Kidney tubule cell (primary cell): ENCODE measurements around the gene SPECC1.
A peak's percentile ranks its signal among the peaks of the same experiment; 100 is the strongest.
"Not testable (repeated sequence)": the region's sequence is repeated elsewhere in the genome, so short reads cannot be mapped to it uniquely, and the experiment has no call there.

Source experiments
- DNase-seq: peaks from one replicate; pipeline ENCODE4 v3.0.0-alpha.2; 2018; ENCODE audit warnings: low spot score

SPECC1 gene

DNA sequence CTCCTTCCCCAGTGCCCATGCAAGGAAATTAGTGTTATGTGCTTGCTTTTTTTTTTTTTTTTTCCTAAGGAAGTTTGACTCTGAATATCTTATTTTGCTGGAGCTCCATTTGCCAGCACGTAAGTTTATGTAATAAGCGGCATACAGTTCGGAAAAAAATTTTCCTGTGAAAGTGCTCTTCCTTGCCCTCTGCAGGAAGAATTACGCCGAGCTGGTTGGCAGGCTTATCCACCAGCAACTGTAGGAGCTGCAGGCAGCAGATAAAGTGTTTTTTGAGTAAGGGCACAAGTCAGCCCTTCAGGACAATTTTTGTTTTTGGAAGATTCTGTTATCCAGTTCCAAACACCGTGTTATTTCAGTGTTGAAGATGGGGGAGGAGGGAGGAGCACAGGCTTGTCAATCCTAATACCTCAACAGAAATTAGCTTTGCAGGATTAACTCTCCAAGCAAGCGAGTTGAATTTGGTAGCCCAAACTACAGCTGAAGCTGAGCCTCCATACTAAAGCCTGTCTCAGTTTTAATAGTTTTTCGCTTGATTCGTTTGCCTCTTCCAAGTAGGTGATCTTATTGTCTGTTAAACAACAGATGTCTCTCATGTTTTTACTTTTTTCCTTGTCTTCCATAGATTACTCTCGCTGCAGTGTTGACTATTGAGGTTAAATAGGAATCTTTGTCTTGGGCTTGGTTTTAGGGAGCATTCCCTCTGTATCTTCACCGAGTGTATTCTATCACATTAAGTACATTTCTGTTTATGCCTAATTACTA, 1.1 kb downstream of the SPECC1 start:
- peak; percentile 46 for DNase-seq

DNA sequence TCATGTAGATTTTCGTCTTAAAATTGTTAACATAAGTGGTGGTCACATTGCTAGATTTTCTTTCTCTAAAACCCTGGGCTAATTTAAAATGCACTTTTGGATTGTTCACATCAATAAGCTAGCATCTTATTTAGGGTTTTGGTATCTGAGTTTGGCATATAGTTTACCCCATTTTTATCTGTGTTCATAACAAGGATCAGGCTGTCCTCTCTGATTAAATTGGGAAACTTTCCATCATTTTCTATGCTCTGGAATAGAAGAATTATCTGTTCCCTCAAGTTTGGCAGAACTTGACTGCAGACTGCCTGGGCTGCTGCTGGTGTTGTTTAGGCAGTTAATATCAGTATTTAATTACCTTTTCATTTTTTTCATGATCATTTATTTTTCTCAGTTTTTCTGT, 1.8 kb downstream of the SPECC1 start:
- DNase-seq: no peak

DNA sequence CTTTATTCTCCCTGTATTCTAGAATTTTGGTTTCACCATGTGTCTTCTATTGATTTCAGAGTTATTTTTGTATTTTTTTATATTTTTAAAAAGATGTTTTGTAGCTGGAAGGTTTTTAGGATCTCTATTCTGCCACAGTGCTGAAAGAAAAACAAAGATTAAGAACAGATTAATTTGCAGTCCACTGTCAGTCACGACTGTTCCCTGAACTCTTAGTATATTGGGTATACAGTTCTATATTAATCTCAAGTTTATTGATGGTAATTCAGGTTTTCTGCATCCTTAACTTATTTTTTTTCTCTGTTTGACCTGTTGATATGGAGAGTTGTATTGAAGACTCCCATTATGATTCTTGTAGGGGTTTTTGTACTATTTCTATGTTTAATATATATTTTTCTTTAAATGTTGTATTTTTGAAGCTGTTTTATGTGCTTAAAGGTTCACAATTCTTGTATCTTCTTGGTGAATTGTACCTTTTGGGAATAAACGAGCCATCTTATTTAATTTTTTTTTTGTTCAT, 2.9 kb downstream of the SPECC1 start:
- no peak for DNase-seq

DNA sequence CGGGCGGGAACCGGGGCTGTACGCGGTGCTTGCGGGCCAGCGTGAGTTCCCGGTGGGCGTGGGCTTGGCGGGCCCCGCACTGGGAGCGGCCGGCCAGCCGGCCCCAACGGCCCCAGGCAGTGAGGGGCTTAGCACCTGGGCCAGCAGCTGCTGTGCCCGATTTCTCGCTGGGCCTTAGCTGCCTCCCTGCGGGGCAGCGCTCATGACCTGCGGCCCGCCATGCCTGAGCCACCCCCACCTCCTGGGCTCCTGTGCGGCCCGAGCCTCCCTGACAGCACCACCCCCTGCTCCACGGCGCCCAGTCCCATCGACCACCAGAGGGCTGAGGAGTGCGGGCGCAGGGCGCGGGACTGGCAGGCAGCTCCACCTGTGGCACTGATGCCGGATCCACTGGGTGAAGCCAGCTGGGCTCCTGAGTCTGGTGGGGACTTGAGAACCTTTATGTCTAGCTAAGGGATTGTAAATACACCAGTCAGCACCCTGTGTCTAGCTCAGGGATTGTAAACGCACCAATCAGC, 7.4 kb downstream of the SPECC1 start:
- not testable (repeated sequence) for DNase-seq

DNA sequence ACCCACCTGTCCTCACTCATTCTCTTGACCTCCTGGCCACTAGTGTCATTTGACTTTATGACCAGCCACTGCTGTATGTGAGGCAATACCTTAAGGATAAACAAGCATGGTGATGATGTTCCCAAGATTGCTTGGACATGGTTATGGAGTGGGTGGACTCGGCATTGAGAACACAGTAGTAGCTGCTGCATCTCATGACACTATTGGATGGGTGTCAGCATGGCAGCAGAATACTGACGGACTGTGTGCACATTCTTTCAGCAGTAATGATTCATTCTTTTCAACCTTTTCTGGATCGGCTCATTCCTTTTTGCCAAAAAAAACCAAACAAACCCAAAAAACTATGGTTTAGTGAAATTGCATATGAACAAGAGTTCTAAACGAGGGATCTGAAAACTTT, 13.5 kb downstream of the SPECC1 start:
- no peak for DNase-seq

DNA sequence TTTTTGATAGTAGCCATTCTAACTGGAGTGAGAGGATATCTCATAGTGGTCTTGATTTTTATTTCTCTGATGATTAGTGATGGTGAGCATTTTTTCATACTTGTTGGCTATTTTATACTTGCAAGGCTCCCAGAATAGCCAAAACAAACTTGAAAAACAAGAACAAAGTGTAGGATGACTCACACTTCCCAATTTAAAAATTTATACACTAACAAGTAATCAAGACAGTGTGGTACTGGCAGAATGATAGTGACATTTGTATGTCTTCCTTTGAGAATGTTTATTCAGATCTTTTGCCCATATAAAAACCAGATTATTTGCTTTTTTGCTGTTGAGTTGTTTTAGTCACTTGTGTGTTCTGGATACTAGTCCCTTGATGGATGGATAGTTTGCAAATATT, 17.8 kb downstream of the SPECC1 start:
- no peak for DNase-seq

DNA sequence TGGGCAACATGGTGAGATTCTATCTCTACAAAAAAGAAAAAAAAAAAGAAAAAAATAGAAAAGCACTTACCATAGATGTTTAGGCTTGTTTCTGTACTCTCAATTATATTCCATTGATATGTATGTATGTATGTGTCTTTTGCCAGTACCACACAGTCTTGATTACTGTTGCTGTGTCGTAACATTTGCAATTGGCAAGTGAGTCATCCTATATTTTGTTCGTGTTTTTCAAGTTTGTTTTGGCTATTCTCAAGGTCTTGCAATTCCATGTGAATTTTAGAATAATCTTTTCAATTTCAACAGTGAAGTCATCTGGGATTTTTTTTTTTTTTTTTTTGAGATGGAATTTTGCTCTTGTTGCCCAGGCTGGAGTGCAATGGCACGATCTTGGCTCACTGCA, 19.3 kb downstream of the SPECC1 start:
- no peak for DNase-seq

DNA sequence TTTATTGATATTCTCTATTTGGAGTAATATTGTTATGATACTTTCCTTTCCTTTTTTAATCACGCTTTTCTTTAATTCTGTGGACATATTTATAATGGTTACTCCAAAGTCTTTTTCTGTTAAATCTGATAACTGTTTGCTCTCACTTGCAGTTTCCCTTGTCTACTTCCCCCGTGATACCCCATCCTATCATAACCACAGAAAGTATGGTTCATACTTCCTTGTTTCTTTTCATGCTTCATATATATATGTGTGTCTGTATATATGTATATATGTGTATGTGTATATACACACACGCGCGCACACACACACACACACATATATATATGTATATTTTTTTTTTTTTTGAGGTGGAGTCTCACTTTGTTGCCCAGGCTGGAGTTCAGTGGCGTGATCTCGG, 23.5 kb downstream of the SPECC1 start:
- DNase-seq: no peak

DNA sequence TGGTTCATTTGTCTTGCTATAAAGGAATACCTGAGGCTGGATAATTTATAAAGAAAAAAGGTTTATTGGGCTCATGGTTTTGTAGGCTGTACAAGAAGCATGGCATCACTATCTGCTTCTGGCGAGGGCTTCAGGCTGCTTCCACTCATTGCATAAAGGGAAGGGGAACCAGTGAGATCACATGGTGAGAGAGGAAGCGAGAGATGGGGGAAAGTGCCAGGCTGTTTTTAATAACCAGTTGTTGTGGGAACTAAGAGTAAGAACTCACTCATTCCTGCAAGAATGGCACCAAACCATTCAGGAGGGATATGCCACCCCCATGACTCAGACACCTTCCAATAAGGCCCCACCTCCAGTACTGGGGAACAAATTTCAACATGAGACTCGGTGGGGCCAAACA, 24.3 kb downstream of the SPECC1 start:
- no peak for DNase-seq

DNA sequence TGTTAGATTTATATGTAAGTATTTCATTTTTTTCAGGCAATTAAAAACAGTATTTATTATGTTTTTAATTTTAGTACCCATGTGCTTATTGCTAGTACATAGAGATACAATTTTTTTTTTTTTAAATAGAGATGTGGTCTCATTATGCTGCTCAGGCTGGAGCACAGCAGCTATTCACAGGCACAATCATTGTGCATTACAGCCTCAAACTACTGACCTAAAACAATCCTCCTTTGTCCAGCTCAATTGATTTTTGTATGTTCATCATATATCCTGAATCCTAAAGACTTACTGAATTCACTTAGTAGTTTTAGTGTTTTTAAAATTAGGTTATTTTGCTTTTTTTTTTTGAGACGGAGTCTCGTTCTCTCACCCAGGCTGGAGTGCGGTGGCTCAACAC, 26.3 kb downstream of the SPECC1 start:
- no peak for DNase-seq

DNA sequence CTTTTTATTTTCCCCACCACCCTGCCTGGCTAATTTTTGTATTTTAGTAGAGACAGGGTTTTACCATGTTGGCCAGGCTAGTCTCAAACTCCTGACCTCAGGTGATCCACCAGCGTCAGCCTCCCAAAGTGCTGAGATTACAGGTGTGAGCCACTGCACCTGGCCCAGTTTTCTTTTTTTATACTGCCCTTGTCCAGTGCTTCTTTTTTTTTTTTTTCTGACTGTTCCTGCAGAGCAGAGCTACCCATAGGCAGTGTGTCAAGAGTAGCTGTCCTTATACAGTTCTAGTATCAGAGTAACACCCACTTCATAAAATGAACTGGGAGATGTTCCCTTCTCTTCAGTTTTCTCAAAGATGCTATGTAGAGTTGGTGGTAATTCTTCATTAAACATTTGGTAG, 28.1 kb downstream of the SPECC1 start:
- DNase-seq: not testable (repeated sequence)

DNA sequence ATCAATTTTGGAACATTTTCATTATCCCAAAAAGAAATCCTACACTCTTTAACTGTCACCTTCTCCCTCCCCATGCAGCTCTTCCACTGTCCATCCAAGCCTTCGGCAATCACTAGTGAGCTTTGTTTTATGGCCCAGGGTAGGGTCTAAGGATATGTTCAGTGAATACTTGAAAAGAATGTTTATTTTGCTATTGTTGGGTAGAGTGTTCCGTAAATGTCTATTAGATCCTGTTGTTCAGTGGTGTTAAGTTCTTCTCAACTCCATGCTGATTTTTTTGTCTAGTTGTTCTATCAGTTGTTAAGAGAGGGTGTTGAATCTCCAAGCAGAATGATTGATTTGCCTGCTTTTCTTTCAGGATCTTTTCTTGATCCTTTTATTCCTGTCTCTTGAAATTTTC, 29.9 kb downstream of the SPECC1 start:
- no peak for DNase-seq

DNA sequence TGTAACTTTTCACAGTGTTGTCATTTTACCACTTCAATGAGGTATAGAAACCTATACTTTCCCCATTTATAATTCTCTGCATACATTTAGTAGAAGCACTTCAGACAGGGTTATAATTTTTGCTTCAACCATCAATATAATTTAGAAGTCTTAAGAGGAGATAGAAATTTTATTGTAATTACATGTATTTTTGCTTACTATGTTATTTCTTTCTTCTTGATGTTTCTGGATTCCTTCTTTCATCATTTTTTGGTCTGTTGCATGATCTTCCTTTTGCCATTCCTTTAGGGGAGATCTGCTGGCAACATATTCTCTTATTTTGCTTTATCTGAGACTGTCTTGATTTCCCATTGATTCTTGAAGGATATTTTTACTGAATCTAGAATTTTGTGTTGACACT, 31.1 kb downstream of the SPECC1 start:
- DNase-seq: no peak

DNA sequence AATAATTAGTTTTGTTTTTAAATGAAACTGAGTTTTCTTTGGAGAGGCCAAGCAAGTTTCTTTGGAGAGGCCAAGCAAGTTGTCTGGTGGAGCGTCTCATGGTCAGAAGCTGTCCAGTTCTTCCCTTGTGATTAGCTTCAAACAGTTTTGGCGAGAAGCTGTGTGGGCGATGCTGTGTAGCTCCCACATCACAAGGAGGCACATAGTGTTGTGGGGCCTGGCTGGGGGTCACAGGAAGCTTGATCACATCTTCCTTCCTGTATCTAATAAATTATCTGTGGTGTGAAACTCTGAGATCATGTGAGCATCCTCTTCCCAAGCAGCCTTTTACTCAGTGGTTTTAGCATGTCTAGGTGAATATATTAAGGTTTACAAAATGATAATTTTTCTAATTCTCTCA, 33.9 kb downstream of the SPECC1 start:
- DNase-seq: no peak

DNA sequence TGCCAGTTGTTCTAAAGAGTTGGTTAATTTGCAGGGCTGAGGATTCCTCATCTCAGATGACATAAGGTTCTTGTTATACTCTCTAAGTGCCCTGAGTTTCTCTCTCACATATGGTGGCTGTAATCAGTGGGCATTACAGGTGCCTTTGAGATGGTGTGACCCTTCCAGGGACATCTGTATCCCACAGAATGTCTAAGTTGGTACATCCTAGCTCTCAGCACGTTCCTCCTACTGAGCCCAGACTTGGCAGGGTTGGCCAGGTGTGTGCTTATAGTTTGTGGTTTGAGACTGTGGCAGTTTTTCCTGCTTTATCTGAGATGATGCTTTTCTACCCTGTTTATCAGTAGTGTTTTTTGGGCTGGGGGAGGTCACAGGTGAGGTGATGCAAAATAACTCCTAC, 36.3 kb downstream of the SPECC1 start:
- no peak for DNase-seq

DNA sequence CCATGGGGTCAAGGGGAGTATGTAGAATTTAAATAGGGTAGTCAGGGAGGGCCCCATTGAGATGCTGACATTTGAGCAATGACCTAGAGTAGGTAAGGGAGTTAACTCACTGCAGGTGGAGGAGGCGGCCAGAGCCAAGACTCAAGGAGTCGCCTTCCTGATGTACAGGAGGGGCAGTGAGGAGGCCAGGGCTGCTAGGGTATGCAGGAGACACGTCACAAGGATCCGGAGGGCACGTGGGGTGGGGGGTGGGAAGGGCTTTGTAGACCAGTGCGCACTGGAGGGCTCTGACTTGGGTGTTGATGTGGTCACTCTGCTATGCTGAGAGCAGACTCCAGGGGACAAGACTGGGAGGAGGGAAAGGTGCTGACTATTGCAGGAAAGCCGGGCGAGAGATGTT, 37.5 kb downstream of the SPECC1 start:
- no peak for DNase-seq

DNA sequence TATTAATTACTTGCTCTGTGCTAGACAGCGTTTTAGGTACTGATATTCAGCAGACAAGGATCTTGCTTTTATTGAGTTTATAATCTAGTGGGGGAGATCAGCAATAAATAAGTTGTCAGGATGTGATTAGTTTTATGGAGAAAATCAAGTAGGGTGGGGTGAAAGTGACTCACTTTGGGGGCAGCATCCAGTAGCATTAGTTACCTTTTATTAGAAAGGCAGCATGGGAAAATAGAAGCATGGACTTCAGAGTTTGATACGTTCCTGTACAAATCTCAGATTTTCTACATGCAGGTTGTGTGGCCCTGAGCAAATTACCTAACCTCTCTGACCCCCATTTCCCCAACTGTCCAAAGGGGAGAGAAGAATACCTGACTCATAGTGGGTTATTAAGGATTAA, 42.5 kb downstream of the SPECC1 start:
- DNase-seq: no peak

DNA sequence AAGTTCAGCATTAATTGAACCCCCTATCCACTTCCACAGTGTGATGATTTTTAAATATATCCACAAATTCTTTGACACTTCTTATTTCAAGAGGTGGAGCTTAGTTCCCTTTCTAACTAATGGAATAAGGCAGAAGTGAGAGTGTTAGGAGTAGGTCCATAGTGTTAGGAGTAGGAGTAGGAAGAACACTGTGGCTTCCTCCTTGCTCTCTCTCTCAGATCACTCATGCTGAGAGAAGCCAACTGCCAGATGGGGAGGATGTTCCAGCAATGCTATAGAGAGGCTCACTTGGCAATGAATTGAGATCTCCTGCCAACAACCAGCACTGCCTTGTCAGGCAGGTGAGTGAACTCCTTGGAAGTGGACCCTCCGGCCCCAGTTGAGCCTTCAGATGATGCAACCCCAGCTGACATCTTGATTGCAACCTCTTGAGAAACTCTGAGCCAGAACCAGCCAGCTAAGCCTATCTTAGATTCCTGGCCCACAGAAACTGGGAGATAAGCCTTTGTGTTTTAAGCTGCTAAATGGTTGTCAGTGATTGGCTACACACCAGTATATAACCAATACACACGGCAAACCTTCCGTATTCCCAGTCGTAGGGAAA, 44.3 kb downstream of the SPECC1 start:
- no peak for DNase-seq

DNA sequence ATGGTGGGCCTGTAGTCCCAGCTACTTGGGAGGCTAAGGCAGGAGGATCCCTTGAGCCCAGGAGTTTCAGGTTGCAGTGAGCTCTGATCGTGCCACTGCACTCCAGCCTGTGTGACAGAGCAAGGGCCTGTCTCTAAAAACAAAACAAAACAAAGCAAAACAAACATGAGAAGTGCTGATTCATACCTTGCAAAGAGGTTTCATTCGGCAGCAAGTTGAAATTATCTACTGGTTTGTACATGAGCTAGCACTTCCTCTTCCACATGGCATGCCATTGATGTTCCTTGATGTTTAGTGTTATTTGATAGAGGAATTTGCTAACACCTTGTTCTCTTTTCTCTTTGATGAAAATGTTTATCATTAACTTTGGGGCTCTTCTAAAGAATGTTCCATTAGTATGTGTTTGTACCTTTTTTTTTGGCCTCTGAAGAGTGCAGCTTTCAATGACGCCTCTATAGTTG, 50.6 kb downstream of the SPECC1 start:
- DNase-seq: peak; percentile 71

DNA sequence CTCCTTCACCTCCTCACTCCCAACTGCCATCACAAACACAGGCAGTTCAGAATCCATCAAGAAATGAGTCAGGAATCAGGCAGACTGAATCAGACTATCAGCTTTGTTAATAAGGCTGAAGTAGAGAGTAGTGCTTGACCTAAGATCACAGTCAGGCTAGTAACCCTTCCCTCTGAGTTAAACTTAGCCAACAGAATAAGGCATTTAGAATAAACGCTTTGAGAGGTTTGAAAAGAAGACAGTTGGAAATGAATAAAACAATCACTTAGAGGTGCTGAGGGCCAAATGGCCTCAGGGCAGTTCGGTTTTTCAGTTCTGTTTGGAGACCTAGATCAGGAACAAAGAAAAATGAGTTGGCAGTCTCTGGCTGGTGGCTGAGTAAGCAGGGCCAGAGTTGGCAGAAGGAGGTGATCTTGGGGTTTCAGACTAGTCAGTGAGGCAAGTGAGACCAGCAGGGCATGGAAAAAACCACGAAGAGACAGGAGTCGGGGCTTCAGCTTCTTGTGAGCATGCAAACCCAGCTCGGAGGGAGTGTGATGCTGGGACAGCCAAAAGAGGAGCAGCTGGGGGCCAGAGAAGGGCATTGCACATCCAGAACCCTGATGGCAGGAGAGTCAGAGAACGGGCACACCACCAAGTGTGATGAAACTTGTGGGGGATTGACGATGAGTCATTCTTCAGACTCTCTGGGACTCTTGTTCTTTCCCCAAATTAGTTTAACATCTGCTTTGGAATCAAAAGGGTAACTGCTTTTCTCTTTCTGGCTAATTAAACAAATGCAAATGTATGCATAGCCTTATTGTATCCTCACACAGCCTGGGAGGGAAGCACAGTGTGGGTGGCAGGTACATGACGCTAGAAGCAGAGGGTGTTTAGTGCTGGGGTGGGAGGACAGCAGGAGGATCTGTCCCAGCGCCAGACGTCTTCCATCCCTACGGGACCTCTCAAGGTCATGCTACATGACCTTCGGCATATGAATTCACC, 54.8 kb downstream of the SPECC1 start:
- DNase-seq: peak; percentile 91

DNA sequence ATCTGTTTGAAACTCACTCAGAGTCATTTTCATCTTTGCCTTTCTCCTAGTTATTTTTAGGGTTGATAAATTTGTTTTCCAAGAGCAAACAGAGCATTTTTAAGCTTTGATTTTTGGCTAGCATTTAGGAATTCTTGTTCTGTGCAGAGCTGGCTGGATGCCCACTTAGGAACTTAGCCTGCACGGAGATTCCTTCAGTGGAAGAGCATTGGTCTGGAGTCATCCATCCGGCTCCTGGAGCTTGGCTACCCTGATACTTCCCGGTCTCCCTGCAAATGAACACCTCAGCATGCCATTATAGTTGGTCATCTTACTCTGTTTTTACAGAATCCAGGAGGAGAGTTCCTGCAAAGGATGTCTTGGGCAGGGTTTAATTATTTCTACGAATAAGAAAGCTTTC, 57.1 kb downstream of the SPECC1 start:
- peak; percentile 95 for DNase-seq

DNA sequence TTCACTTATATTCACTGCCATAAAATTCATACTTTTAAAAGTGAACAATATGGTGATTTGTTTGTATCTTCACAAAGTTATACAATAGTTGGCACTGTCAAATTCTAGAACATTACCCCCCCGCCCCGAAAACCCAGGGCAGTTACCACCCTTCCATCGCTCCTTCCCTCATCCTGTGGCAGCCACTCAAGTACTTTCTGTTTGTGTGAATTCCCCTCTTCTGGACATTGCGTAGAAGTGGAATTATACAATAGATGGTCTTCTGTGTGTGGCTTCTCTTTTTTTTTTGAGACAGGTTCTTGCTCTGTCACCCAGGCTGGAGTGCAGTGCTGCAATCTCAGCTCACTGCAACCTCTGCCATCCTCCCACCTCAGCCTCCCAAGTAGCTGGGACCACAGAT, 58.6 kb downstream of the SPECC1 start:
- no peak for DNase-seq
